Measurements from ENCODE around the gene GATD1. TPM values are rescaled to one million over a fixed set of nuclear protein-coding genes. Genes with fewer than 3 reads are reported as not detected.

Gene GATD1
- total and polyA plus RNA-seq, 2 donors (not counting 1 experiment from before 2014, with no cell fraction given), result 62.4 to 70.0 TPM

- DNase-seq, result peak; percentile 90
- ChIA-PET POLR2A (no interaction called here), CTCF (interaction anchor here (0.6 to 1.9 kb wide), 11 partner anchors 17 to 193 kb away, joined by 3 to 13 read pairs (median 4); partner anchors contain the start of genes DEAF1 and TMEM80)
- Histone ChIP-seq H3K4me1 (ENCODE audit: control insufficient read depth in 2 of 2, insufficient read depth in 2 of 2, low read length in 2 of 2) (peaks cover 17 to 27% of the 10 kb centered on the region in 2 donors), H3K27ac (ENCODE audit: low read length in 2 of 2) (peak within 1 kb of the TSS; percentile 31 to 77), H3K4me3 (ENCODE audit: control extremely low read depth in 1 of 5, extremely low read depth in 1 of 5, insufficient read depth in 1 of 5, low read depth in 2 of 5, low read length in 4 of 5) (peak within 1 kb of the TSS; percentile 56 to 88 (median 73)), H4K20me1 (ENCODE audit: control insufficient read depth, insufficient read depth, low read length, poor library complexity, severe bottlenecking) (peaks cover 40% of the 10 kb centered on the region), H3K9me3 (ENCODE audit: control extremely low read depth in 1 of 3, control insufficient read depth in 2 of 3, insufficient read depth in 1 of 3, low read length in 2 of 3) (no peaks in the 10 kb centered on the region), H3K36me3 (replicated peaks in 1 of 2; ENCODE audit: control extremely low read depth in 1 of 2, control insufficient read depth in 1 of 2, extremely low read depth in 1 of 2, insufficient read depth in 2 of 2, low read length in 1 of 2) (no peaks in the 10 kb centered on the region), H3K4me2 (replicated peaks; ENCODE audit: low read depth, low read length, poor library complexity, severe bottlenecking) (peak within 1 kb of the TSS; percentile 97), H3K79me2 (ENCODE audit: control insufficient read depth, insufficient read depth, low read length) (peaks cover 45% of the 10 kb centered on the region), H3K9ac (ENCODE audit: low read length) (peak within 1 kb of the TSS; percentile 73), H3K27me3 (replicated peaks in 1 of 4; ENCODE audit: control extremely low read depth in 1 of 4, control insufficient read depth in 3 of 4, insufficient read depth in 4 of 4, low read length in 3 of 4) (no peaks in the 10 kb centered on the region), H2AFZ (ENCODE audit: insufficient read depth, low read depth, low read length, poor library complexity, severe bottlenecking) (peak within 1 kb of the TSS; percentile 85)
- ATAC-seq (ENCODE audit: low read depth), result peak; percentile 97
- Mint-ChIP-seq H3K4me3 (peak within 1 kb of the TSS; percentile 88), H3K9me3 (ENCODE audit: insufficient read depth) (no peaks in the 10 kb centered on the region), H3K27me3 (no peaks in the 10 kb centered on the region), H3K4me1 (peaks cover 16% of the 10 kb centered on the region), H3K27ac (peak within 1 kb of the TSS; percentile 83)
- under 1% methylated on average over 112 of the region's 112 CpGs for WGBS (ENCODE audit: insufficient coverage)
- TF ChIP-seq, protein P1, sequence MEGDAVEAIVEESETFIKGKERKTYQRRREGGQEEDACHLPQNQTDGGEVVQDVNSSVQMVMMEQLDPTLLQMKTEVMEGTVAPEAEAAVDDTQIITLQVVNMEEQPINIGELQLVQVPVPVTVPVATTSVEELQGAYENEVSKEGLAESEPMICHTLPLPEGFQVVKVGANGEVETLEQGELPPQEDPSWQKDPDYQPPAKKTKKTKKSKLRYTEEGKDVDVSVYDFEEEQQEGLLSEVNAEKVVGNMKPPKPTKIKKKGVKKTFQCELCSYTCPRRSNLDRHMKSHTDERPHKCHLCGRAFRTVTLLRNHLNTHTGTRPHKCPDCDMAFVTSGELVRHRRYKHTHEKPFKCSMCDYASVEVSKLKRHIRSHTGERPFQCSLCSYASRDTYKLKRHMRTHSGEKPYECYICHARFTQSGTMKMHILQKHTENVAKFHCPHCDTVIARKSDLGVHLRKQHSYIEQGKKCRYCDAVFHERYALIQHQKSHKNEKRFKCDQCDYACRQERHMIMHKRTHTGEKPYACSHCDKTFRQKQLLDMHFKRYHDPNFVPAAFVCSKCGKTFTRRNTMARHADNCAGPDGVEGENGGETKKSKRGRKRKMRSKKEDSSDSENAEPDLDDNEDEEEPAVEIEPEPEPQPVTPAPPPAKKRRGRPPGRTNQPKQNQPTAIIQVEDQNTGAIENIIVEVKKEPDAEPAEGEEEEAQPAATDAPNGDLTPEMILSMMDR (IDR thresholded peaks at IDR 0.05), result no peak
- TF ChIP-seq EZH2 (IDR thresholded peaks at IDR 0.05; ENCODE audit: borderline replicate concordance, insufficient read depth, low read depth, low read length, poor library complexity, severe bottlenecking), result no peak
- intact Hi-C loops (cut with micrococcal nuclease), result loop anchor here (1.0 to 5.0 kb wide), 5 partner anchors 19 to 185 kb away; partner anchors contain the start of genes GATD1, LMNTD2 and RASSF7
Observed at GRCh38 chr11:747158-748006, 29.9 kb downstream of the GATD1 start, which contains the start of gene TALDO1. Gene TALDO1 (plus strand): TSS chr11:747464. CDS start chr11:747482, 18 bp downstream.
